ENCODE results near the gene KCNH4. TPM values are rescaled to one million over a fixed set of nuclear protein-coding genes. Genes with fewer than 3 reads are reported as not detected.
A peak's percentile ranks its signal among the peaks of the same experiment; 100 is the strongest.

Gene KCNH4
- total RNA-seq, 2 donors from 2014 or later: 0.51 TPM; not detected in 1

DNA sequence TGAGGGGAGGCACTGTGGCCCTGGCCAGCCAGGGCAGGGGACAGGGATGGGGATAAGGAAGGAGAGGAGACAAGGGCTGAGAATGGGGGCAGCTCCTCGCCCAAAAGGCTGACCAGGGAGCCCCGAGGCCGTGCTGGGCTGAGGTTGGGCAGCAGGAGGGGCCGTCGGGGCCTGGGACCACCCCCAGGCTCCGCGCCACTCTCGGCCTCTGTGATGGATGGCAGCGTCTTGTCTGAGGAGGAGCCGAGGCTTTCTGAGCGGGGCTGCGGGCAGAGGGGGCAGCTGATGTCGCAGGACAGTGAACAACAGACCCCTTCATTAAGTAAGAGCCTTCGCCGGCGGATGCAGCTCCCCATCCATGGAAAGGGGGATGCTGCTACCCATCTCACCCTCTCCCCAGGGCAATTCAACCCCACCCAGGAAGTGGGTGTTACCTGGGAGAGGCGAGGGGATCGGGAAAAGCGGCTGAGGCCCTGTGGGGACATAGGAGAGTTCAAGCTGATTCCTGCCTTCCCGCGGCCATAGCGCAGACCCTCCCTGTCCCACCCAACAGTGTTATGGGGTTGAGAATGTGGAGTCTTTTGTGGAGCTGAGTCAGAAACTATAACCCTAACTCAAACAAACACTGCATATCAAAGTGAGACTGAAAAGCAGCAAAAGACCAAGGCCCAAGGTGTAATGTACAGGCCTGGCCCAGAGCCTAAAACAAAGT, 17.1 kb downstream of the KCNH4 start:
- H3K4me3 ChIP-seq: no peak overlapping the region
- intact Hi-C loops (cut with DNase I): no loop called here
- 54% methylated on average over 22 of the region's 22 CpGs for WGBS
- no peak overlapping the region for H3K27ac ChIP-seq
- TF ChIP-seq, protein P1, sequence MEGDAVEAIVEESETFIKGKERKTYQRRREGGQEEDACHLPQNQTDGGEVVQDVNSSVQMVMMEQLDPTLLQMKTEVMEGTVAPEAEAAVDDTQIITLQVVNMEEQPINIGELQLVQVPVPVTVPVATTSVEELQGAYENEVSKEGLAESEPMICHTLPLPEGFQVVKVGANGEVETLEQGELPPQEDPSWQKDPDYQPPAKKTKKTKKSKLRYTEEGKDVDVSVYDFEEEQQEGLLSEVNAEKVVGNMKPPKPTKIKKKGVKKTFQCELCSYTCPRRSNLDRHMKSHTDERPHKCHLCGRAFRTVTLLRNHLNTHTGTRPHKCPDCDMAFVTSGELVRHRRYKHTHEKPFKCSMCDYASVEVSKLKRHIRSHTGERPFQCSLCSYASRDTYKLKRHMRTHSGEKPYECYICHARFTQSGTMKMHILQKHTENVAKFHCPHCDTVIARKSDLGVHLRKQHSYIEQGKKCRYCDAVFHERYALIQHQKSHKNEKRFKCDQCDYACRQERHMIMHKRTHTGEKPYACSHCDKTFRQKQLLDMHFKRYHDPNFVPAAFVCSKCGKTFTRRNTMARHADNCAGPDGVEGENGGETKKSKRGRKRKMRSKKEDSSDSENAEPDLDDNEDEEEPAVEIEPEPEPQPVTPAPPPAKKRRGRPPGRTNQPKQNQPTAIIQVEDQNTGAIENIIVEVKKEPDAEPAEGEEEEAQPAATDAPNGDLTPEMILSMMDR (IDR thresholded peaks at IDR 0.05): no peak
- TF ChIP-seq POLR2AphosphoS5 (IDR thresholded peaks at IDR 0.05): no peak
- no peak for TF ChIP-seq POLR2A (IDR thresholded peaks at IDR 0.05)
- no peaks in the 10 kb centered on the region for H3K9me3 ChIP-seq
- no peaks in the 10 kb centered on the region for H3K36me3 ChIP-seq
- no peaks in the 10 kb centered on the region for H3K27me3 ChIP-seq (replicated peaks; ENCODE audit: insufficient read depth)
- H3K4me1 ChIP-seq (replicated peaks): no peaks in the 10 kb centered on the region
- DNase-seq (ENCODE audit: low spot score): no peak

DNA sequence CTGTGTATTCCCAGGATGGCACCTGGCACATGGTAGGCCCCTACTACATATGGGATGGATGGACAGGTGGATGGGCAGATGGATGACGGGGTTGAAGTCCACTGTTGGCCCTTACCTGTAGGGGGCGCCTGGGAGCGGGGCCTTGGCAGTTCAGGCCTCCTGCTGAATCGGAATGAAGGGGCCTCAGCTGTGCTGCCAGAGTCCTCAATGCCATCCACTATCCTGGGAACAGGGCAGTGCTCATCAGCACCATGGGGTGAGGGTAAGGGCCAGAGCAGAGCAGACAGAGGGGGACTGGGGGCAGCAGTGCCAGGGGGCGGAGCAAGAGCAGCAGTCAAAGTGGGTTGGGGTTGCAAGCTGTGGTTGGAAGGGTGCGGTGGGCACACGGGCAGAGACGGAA, 17.8 kb downstream of the KCNH4 start:
- Histone ChIP-seq H3K36me3 (no peaks in the 10 kb centered on the region), H3K4me1 (replicated peaks) (no peaks in the 10 kb centered on the region), H3K9me3 (no peaks in the 10 kb centered on the region), H3K27ac (no peak overlapping the region), H3K27me3 (replicated peaks; ENCODE audit: insufficient read depth) (no peaks in the 10 kb centered on the region), H3K4me3 (no peak overlapping the region)
- TF ChIP-seq, protein P1 (IDR thresholded peaks at IDR 0.05): peak in 1 of 4 experiments; percentile 10
- TF ChIP-seq POLR2AphosphoS5 (IDR thresholded peaks at IDR 0.05): no peak
- TF ChIP-seq POLR2A (IDR thresholded peaks at IDR 0.05): no peak
- intact Hi-C loops (cut with DNase I): no loop called here
- DNase-seq (ENCODE audit: low spot score): no peak
- WGBS: 54% methylated on average over 8 of the region's 8 CpGs

DNA sequence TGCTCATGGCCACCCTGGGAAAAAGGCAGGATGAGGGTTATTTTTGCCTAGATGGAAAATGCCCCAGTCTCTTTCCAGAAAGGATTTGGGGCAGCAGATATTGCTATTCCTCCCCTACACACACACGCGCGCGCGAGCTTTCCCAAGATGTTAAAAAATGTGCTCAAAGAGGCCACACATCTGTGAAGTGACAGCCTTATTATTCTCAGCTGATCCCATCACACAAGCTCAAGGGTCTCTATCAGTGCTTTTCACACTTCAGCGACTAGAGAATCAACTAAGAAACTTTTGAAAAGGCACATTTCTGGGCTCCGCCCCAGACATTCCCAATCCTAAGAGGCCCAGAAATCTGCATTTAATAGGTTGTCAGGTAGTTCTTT, 20.4 kb downstream of the KCNH4 start:
- no peaks in the 10 kb centered on the region for H3K27me3 ChIP-seq (replicated peaks; ENCODE audit: insufficient read depth)
- intact Hi-C loops (cut with DNase I): no loop called here
- H3K4me1 ChIP-seq (replicated peaks): no peaks in the 10 kb centered on the region
- no peak overlapping the region for H3K4me3 ChIP-seq
- H3K36me3 ChIP-seq: no peaks in the 10 kb centered on the region
- no peak overlapping the region for H3K27ac ChIP-seq
- TF ChIP-seq, protein P1 (IDR thresholded peaks at IDR 0.05): no peak
- TF ChIP-seq POLR2A (IDR thresholded peaks at IDR 0.05) (no peak), POLR2AphosphoS5 (IDR thresholded peaks at IDR 0.05) (no peak)
- no peaks in the 10 kb centered on the region for H3K9me3 ChIP-seq
- WGBS: 91% methylated on average over 7 of the region's 7 CpGs
- DNase-seq (ENCODE audit: low spot score): no peak

DNA sequence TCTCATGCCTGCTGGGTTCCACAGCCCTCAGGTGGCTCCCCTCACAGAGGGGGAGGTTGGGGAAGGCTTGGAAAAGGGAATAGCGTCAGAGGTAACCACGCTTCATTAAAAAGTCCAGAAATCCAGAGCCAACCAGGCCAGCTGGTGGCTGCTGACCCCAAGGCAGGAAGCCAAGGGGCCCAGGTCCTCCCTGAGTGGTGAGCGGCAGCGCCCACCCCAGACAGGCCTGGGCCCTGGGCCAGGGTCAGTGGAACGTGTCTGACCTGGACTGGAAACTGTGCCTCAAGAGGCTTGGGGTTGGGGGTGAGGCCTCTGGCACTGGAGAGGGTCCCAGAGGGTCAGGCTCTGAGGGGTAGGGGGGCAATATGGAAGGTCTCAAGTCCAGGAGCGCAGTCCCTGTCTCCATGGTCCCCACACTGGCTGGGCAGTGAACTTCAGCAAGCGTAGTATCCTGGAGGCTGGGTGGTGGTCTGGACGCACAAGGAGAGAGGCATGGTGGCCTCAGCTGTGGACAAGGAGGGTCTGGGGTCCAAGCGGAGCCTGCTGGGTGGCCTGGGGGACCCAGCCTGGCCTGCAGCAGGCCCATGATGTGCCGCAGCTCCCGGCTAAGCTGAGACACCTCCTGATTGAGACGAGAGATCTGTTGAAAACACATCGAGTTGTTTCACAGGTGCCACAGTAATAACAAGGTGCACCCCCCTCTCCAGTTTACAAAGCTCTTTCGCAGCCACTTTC, 21.0 kb downstream of the KCNH4 start:
- no peak for TF ChIP-seq POLR2AphosphoS5 (IDR thresholded peaks at IDR 0.05)
- TF ChIP-seq, protein P1 (IDR thresholded peaks at IDR 0.05): no peak
- no peak for TF ChIP-seq POLR2A (IDR thresholded peaks at IDR 0.05)
- no peak for DNase-seq (ENCODE audit: low spot score)

More for the DNA sequence above, 21.0 kb downstream of the KCNH4 start:
- 71% methylated on average over 14 of the region's 14 CpGs for WGBS
- Histone ChIP-seq H3K36me3 (no peaks in the 10 kb centered on the region), H3K4me3 (no peak overlapping the region), H3K27ac (no peak overlapping the region), H3K27me3 (replicated peaks; ENCODE audit: insufficient read depth) (no peaks in the 10 kb centered on the region), H3K4me1 (replicated peaks) (no peaks in the 10 kb centered on the region), H3K9me3 (no peaks in the 10 kb centered on the region)
- intact Hi-C loops (cut with DNase I): no loop called here
